Measurements from ENCODE around the gene HBZ. TPM values are rescaled to one million over a fixed set of nuclear protein-coding genes. Genes with fewer than 3 reads are reported as not detected.

HBZ gene
- total and polyA plus RNA-seq, 8 donors, result 0.52 to 8.7 (median 4.2) TPM; not detected in 2

DNA sequence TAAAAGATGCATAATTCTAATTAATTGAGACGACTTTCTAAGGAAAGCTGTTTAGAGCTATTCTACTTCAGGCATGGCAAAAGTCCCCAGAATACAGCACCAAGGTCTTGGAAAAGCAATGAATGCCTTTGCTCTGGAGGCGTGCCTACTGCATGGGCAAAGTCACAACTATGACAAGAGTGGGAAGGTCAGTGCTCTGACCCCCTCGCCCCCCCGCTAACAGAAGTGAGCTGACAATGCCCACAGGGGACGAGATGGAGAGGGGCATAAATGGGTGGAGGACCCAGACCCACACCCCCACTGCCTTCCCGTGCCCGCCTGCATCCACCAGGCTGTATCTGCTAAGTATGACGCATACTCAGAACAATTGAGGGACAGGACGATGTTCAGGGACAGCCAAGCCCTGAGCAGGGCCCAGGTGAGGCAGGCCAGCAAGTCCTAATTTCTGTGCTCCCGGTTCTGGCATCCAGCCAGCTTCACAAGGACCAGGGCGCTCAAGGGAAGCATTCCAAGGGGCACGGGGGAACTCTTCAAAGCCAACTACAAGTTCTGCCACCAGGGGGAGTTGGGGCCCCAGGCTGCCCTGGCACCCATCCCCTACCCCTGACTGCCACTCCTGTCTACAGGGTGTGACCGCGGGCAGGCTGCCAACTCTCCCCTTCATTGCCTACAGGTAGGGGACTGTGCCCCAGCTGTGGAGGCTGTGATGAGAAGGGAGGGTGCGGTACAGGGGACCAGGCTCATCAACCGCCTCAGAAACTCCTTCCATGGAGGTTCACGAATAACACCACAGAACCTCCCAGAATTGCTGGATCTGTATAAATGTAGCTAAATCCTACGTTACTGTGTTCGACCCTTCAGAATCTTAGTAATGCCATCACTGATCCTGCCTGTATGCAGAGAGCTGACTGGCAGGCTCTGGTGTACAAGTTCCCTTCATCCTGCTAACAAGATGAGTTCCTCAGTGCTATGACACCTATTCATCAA is 34.8 kb upstream of the HBZ start:
- intact Hi-C loops (cut with DNase I), result no loop called here

DNA sequence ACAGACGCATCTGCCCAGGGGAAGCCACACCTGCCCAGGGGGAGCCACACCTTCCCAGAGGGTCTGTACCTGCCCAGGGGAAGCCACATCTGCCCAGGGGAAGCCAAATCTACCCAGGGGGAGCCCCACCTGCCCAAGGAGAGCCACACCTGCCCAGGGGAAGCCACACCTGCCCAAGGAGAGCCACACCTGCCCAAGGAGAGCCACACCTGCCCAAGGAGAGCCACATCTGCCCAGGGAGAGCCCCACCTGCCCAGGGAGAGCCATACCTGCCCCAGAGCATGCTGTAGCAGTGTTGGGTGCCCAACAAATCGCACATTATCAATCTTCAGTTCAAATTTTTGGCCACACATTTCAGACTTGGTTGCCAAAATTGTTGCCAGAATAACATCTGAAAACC is 33.6 kb upstream of the HBZ start:
- Histone ChIP-seq H3K4me3 (no peak overlapping the region), H3K36me3 (peaks cover 0 to 34% of the 10 kb centered on the region in 2 donors), H3K4me1 (peaks cover 0 to 2% of the 10 kb centered on the region in 2 donors), H3K27me3 (no peaks in the 10 kb centered on the region), H3K27ac (no peak overlapping the region), H3K9me3 (no peaks in the 10 kb centered on the region)
- intact Hi-C loops (cut with DNase I), result no loop called here
- DNase-seq (no peak), ATAC-seq (no peak)
- TF ChIP-seq, protein P1, sequence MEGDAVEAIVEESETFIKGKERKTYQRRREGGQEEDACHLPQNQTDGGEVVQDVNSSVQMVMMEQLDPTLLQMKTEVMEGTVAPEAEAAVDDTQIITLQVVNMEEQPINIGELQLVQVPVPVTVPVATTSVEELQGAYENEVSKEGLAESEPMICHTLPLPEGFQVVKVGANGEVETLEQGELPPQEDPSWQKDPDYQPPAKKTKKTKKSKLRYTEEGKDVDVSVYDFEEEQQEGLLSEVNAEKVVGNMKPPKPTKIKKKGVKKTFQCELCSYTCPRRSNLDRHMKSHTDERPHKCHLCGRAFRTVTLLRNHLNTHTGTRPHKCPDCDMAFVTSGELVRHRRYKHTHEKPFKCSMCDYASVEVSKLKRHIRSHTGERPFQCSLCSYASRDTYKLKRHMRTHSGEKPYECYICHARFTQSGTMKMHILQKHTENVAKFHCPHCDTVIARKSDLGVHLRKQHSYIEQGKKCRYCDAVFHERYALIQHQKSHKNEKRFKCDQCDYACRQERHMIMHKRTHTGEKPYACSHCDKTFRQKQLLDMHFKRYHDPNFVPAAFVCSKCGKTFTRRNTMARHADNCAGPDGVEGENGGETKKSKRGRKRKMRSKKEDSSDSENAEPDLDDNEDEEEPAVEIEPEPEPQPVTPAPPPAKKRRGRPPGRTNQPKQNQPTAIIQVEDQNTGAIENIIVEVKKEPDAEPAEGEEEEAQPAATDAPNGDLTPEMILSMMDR (IDR thresholded peaks at IDR 0.05), result no peak

More for the DNA sequence above, 34.8 kb upstream of the HBZ start:
- Histone ChIP-seq H3K9me3 (no peaks in the 10 kb centered on the region), H3K4me1 (peaks cover 0 to 2% of the 10 kb centered on the region in 2 donors), H3K27me3 (no peaks in the 10 kb centered on the region), H3K4me3 (no peak overlapping the region), H3K36me3 (peaks cover 0 to 28% of the 10 kb centered on the region in 2 donors), H3K27ac (no peak overlapping the region)
- DNase-seq (peak; percentile 42 to 83 (median 66)), ATAC-seq (peak; percentile 91)
- TF ChIP-seq, protein P1 (IDR thresholded peaks at IDR 0.05), result peak; percentile 50 to 71

DNA sequence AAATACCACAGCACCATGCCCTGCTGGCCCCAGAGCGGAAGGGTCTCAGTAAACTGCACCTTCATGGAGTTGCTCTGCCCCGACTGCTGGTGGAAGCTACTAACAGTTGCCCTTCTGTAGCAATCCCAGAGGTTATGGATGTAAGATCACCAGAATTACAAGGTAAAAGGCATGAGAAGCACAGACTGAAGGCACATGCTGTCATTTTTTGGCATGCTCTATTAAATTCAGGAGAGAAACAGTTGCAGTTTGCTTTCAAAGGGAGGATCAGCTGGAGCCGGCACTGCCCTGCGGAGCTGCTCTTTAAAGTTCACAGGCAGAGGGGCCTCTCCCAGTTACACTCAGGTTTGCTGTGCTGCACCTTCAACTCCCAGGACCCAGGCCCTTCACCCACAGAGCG is 33.1 kb upstream of the HBZ start:
- Histone ChIP-seq H3K9me3 (no peaks in the 10 kb centered on the region), H3K36me3 (peaks cover 0 to 30% of the 10 kb centered on the region in 2 donors), H3K4me1 (peaks cover 0 to 2% of the 10 kb centered on the region in 2 donors), H3K27ac (no peak overlapping the region), H3K27me3 (no peaks in the 10 kb centered on the region), H3K4me3 (no peak overlapping the region)
- ATAC-seq (no peak), DNase-seq (no peak)
- TF ChIP-seq, protein P1 (IDR thresholded peaks at IDR 0.05), result no peak
- intact Hi-C loops (cut with DNase I), result no loop called here

DNA sequence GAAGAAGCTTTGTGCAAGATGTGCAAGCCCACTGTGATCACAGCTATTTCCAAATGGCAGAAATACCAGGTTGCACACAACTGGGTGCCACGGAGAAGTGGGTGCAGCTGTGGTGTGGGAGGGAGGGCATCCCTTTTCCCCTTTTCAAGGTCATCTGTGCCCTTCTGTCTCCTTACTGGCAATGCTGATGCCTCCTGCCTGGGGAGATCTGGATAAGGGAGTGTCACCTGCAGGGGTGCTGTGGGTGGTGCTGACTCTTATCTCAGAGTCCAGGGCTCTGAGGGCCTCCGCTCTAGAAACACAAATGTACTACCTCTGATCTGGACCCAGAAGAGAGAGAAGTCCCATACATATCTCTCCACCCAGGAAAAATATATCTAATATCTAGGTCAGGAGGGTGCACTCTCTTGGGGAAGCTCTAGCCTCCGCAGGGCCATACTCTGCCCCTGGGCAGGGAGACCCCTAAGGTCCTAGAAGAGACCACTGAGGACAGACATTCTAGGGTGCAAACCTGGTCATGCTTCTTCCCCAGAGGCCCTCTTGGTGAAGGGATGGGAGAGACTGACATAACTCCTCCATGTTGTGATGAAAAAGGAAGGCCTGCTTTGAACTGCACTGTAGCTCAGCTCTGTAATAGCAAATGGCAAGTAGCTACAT is 32.5 kb upstream of the HBZ start:
- Histone ChIP-seq H3K27me3 (no peaks in the 10 kb centered on the region), H3K4me3 (no peak overlapping the region), H3K36me3 (peaks cover 0 to 32% of the 10 kb centered on the region in 2 donors), H3K27ac (no peak overlapping the region), H3K9me3 (no peaks in the 10 kb centered on the region), H3K4me1 (peaks cover 0 to 2% of the 10 kb centered on the region in 2 donors)
- TF ChIP-seq, protein P1 (IDR thresholded peaks at IDR 0.05), result no peak
- ATAC-seq (no peak), DNase-seq (no peak)
- intact Hi-C loops (cut with DNase I), result no loop called here

DNA sequence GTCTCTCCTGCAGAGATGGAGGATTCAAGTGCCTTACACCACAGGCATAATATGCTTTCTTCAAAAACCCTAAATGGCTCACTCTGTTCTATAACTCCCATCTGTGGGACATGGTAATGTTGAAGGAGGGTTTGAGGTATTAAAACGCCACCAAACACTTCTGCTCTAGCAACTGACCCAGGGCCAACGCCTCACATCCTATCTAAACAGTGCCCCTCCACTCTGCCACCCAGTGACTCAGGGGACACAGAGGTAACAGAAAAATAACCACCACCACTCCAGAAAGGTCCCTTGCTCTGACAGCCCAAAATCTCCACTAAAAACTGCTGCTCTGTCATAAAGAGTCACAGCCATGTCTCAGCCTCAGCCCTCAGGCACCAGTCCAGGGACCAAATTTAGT is 31.7 kb upstream of the HBZ start:
- no peak overlapping the region for H3K4me3 ChIP-seq
- no peak overlapping the region for H3K27ac ChIP-seq
- H3K36me3 ChIP-seq, result peaks cover 0 to 24% of the 10 kb centered on the region in 2 donors
- DNase-seq (no peak), ATAC-seq (no peak)
- H3K9me3 ChIP-seq, result no peaks in the 10 kb centered on the region
- intact Hi-C loops (cut with DNase I), result no loop called here
- no peaks in the 10 kb centered on the region for H3K27me3 ChIP-seq
- peaks cover 0 to 2% of the 10 kb centered on the region in 2 donors for H3K4me1 ChIP-seq
- TF ChIP-seq, protein P1 (IDR thresholded peaks at IDR 0.05), result no peak
